HG03342 (cell line): ENCODE measurements around the gene RCC2.

ENCODE experiments used
- ATAC-seq: cut with Tn5 transposase; IDR thresholded peaks from one replicate; pipeline ENCODE4 v1.9.1; 2021; ENCODE audit warnings: mild to moderate bottlenecking, moderate library complexity; ENCODE audit not compliant: unreplicated experiment

RCC2 gene

GRCh38 chr1:17381161-17381560 is 58.3 kb downstream of the RCC2 start:
- no peak for ATAC-seq

- no peak for ATAC-seq
Measured at GRCh38 chr1:17377325-17377953, 62.0 kb downstream of the RCC2 start.

- ATAC-seq: no peak
Measured at GRCh38 chr1:17375651-17376050, 63.8 kb downstream of the RCC2 start.

DNA sequence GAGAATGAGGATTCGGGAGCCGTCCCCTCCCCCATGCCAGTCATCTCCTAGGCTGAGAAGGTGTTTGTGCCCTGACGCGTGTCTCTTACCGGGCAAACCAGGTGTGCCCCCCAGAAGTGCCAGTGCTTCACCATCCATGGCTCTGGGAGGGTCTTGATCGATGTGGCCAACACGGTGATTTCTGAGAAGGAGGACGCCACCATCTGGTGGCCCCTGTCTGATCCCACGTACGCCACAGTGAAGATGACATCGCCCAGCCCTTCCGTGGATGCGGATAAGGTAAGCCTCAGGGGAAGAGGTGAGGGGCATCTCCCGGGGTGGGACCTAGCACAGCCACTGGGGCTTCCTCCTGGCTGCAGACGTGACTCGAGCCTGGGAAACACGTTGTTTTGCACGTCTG is 66.5 kb downstream of the RCC2 start:
- ATAC-seq: no peak

- ATAC-seq: no peak
Measured at GRCh38 chr1:17371896-17372295, 67.6 kb downstream of the RCC2 start, which contains the start of gene PADI6. TSS of gene PADI6 (plus strand) at chr1:17372196. CDS start at chr1:17372246, 50 bp downstream.

GRCh38 chr1:17370618-17371017 is 68.9 kb downstream of the RCC2 start:
- no peak for ATAC-seq

DNA sequence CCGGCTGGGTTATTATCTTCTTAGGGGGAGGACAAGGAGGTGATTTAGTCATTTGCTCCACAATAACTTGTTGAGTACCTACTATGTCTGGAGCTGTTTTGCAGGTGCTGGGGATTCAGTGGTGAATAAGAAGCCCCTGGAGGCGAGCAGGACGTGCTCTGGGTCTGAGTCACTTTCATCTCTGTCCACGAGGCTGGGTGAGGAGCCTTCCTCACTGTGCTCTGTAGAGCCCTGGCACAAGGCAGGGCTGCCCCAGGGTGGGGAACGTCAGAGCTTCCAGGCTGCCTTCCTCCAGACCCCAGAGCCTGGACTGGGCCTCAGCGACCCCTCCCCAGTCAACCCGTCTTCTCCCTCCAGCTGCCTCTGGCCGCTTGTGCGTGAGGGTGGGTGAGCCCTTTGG is 70.0 kb downstream of the RCC2 start:
- ATAC-seq: no peak

DNA sequence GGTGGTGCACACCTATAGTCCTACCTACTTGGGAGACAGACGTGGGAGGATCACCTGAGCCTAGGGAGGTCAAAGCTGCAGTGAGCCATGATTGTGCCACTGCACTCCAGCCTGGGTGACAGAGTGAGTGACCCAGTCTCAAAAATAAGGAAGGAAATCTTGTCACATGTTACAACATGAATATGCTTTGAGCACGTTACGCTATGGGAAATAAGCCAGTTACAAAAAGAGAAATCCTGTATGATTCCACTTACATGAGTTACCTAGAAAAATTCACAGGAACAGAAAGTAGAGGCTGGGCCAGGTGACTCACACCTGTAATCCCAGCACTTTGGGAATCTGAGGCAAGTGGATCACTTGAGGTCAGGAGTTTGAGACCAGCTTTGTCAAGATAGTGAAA is 74.2 kb downstream of the RCC2 start:
- ATAC-seq: no peak

DNA sequence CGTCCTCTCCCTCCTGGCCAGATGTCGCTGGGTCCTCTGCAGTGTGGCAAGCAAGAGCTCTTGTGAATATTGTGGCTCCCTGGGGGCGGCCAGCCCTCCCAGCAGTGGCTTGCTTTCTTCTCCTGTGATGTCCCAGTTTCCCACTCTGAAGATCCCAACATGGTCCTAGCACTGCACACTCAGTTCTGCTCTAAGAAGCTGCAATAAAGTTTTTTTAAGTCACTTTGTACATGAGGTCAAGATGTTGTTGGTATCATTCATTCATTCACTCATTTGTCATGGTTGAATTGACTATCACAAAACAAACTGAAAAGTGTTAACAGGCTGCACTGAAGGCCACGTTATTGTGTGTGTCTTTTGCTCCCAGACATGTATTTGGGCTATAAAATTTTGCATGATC is 75.7 kb downstream of the RCC2 start:
- ATAC-seq: no peak

GRCh38 chr1:17363351-17363750 is 76.1 kb downstream of the RCC2 start:
- ATAC-seq: no peak

- ATAC-seq: no peak
Measured at GRCh38 chr1:17361687-17362086, 77.8 kb downstream of the RCC2 start.

DNA sequence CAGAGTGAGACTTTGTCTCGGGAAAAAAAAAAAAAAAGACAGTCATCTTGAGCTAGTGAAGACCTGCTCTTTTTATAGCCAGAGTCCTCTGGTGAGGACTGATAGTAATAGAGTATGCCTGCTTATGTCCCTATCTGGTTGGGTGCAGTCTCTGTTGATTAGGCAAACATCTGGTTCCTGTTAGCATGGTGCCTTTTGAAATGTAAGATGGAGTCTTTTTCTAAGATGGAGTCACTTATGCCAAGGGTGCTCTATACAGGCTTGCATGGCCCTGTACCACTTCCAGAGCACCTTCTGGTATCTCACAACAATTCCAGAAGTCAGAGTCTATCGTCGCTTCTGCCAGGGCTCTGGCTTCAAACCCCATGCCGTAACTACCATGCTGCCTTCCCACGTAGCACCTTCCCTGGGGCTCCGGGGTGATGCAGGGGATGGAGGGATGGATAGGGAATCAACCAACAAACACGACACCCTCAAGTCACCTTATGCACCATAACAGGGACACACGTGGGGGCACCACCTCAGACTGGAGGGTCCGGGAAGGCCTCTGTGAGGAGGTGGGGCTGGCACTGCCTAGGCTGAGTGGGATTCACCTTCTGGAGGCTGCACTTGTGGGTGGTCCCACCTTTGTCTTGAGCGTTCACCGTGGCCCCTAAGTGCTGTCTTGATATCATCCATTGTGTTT is 79.1 kb downstream of the RCC2 start:
- ATAC-seq: no peak

- ATAC-seq: no peak
Measured at GRCh38 chr1:17359808-17360207, 79.7 kb downstream of the RCC2 start.

DNA sequence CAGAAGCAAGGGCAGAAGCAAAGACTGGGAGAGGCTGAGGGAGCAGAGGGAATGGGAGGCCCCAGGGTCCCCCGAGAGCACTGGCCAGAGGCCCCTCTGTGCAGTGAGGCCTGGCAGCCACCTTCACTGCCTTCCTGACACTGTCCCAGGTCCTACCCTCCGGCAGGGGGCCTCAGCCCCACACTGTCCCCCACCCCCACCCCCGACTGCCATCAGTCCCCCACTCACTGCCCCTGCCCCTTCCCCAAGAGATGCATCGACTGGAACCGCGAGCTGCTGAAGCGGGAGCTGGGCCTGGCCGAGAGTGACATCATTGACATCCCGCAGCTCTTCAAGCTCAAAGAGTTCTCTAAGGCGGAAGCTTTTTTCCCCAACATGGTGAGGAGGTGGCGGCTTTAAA is 80.4 kb downstream of the RCC2 start:
- ATAC-seq: no peak

- ATAC-seq: no peak
Measured at GRCh38 chr1:17358557-17358956, 80.9 kb downstream of the RCC2 start.
